ENCODE data around the gene CCN2. TPM values are rescaled to one million over a fixed set of nuclear protein-coding genes. Genes with fewer than 3 reads are reported as not detected.

CCN2 gene
- total and polyA plus RNA-seq, 2 of the 8 experiments (the other 6 are each of a cell fraction or from before 2014, with no cell fraction given) = 25.0 to 107 TPM

DNA sequence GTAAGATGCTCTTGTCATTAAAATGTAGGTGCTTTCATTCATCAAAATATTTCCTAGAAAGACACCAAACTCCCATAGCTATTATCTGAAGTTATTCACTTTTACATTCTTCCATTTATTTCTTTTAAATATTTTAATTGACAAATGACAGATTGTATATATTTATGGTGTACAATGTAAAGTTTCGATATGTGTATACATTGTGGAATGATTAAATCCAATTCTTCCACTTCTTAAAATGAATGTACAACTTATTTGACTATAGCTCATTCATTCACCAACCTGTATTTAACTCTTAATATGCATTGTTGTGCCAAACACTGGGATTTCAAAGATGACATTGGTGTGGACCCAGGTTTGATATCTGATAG is 41.0 kb downstream of the CCN2 start:
- POLR2A ChIA-PET (ENCODE audit: partially characterized antibody) = interaction anchor here (0.7 to 1.6 kb wide), 10 partner anchors 9 to 215 kb away, joined by 3 to 8 read pairs (median 4); partner anchors contain the start of gene CCN2
- TF ChIP-seq NRF1 (IDR thresholded peaks at IDR 0.05; ENCODE audit: low read depth, low read length) (no peak), POLR2A (IDR thresholded peaks at IDR 0.05; ENCODE audit: control extremely low read depth in 1 of 2, low read depth in 2 of 2, low read length in 2 of 2) (peak in 1 of 2 experiments; percentile 32; a peak in 1 of 3 replicates)
- no peak overlapping the region for H3K56ac ChIP-seq (replicated peaks; ENCODE audit: insufficient read length, low read depth, low read length)
- H3K23ac ChIP-seq (ENCODE audit: insufficient read length) = no peak overlapping the region
- H3K79me2 ChIP-seq (ENCODE audit: control insufficient read depth in 1 of 2, insufficient read depth in 2 of 2, low read length in 2 of 2) = peaks cover 0 to 34% of the 10 kb centered on the region in 2 experiments; a peak in 2 of 4 replicates
- H3K9me3 ChIP-seq (ENCODE audit: insufficient read depth in 2 of 2, low read depth in 1 of 2, low read length in 1 of 2) = peaks cover 0 to 4% of the 10 kb centered on the region in 2 experiments; a peak in 1 of 4 replicates
- FAIRE-seq = no peak
- no peak overlapping the region for H3K9ac ChIP-seq (replicated peaks in 1 of 4; ENCODE audit: extremely low read depth in 1 of 4, low read depth in 3 of 4, low read length in 3 of 4)
- CTCF ChIA-PET (ENCODE audit: partially characterized antibody) = interaction anchor here (0.6 to 3.9 kb wide), 38 partner anchors 8 to 363 kb away, joined by 3 to 42 read pairs (median 3); partner anchors contain the start of gene MED23
- H3K79me1 ChIP-seq (ENCODE audit: low read depth, low read length) = no peaks in the 10 kb centered on the region; the same call in 1 of the 2 replicates
- H3K4ac ChIP-seq (replicated peaks; ENCODE audit: insufficient read length, low read depth, low read length) = no peak overlapping the region
- no peak overlapping the region for H4K5ac ChIP-seq (ENCODE audit: insufficient read length, low read depth, low read length)
- peaks cover 0 to 8% (median 5%) of the 10 kb centered on the region in 4 experiments; a peak in 3 of 7 replicates for H3K4me1 ChIP-seq (replicated peaks in 1 of 4; ENCODE audit: control insufficient read depth in 3 of 4, insufficient read depth in 4 of 4, low read length in 3 of 4)
- no peak overlapping the region for H4K91ac ChIP-seq (replicated peaks; ENCODE audit: insufficient read length, low read length)
- H3K27me3 ChIP-seq (replicated peaks in 1 of 4; ENCODE audit: control insufficient read depth in 3 of 4, extremely low read depth in 1 of 4, insufficient read depth in 3 of 4, low read length in 3 of 4) = no peaks in the 10 kb centered on the region
- peaks cover 4 to 79% (median 53%) of the 10 kb centered on the region in 4 experiments; a peak in 7 of 8 replicates for H3K36me3 ChIP-seq (ENCODE audit: control insufficient read depth in 2 of 4, insufficient read depth in 4 of 4, low read length in 3 of 4)
- DNase-seq (ENCODE audit: low read depth in 1 of 2, low spot score in 2 of 2) = no peak
- H2BK12ac ChIP-seq (ENCODE audit: low read depth, low read length) = no peak overlapping the region
- H3K18ac ChIP-seq (ENCODE audit: extremely low read depth, low read length) = no peak overlapping the region
- no peak overlapping the region for H2BK20ac ChIP-seq (ENCODE audit: low read length)
- H3K4me2 ChIP-seq (ENCODE audit: insufficient read depth in 1 of 2, low read depth in 2 of 2, low read length in 2 of 2) = no peak overlapping the region
- H3K14ac ChIP-seq (ENCODE audit: insufficient read length) = no peak overlapping the region
- H4K8ac ChIP-seq (ENCODE audit: extremely low read depth, insufficient read depth, low read length) = no peak overlapping the region
- H2BK120ac ChIP-seq (replicated peaks; ENCODE audit: low read depth, low read length) = no peak overlapping the region
- no peak overlapping the region for H2AFZ ChIP-seq (ENCODE audit: low read length)
- H3K4me3 ChIP-seq (ENCODE audit: extremely low read depth in 1 of 4, insufficient read depth in 2 of 4, low read depth in 3 of 4, low read length in 4 of 4) = no peak overlapping the region
- no peak overlapping the region for H2BK15ac ChIP-seq (ENCODE audit: low read length)
- no peak overlapping the region for H3K27ac ChIP-seq (ENCODE audit: low read depth, low read length)
- peaks cover 0 to 3% of the 10 kb centered on the region in 2 experiments for H4K20me1 ChIP-seq (replicated peaks in 1 of 2; ENCODE audit: control insufficient read depth in 1 of 2, insufficient read depth in 2 of 2, low read length in 2 of 2)
- H3K23me2 ChIP-seq (ENCODE audit: low read depth, low read length) = no peaks in the 10 kb centered on the region
- no peak overlapping the region for H2AK5ac ChIP-seq (ENCODE audit: low read depth, low read length)
- H2BK5ac ChIP-seq (ENCODE audit: low read depth, low read length) = no peak overlapping the region
- WGBS, 2 experiments (ENCODE audit: extremely low coverage in 1 of 2, insufficient coverage in 1 of 2, insufficient read length in 1 of 2, insufficient replicate concordance in 2 of 2, low coverage in 1 of 2, low lambda C conversion rate in 2 of 2, missing lambda C conversion rate in 1 of 2) = 100% methylated on average over 1 of the region's 1 CpG; no CpG with 5 or more reads in 1 of the 2 experiments
